ENCODE measurements around the gene GBA2.

Gene GBA2

DNA sequence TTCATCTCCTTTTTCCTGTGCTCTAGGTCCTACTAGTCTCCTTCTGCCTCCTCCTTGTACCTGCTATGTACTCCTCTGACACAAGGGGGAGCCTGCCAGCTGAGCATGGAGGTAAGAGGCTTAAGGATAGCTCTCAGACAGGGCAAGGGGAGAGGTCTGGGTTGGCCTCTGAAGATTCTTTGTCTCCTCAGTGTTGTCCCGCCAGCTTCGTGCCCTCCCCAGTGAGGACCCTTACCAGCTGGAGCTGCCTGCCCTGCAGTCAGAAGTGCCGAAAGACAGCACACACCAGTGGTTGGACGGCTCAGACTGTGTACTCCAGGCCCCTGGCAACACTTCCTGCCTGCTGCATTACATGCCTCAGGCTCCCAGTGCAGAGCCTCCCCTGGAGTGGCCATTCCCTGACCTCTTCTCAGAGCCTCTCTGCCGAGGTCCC lies 12.8 kb downstream of the GBA2 start:
- Histone ChIP-seq H3K27me3 (ENCODE audit: insufficient read depth, low read length) (no peaks in the 10 kb centered on the region), H3K9me3 (ENCODE audit: insufficient read depth, low read depth, low read length) (no peaks in the 10 kb centered on the region), H3K9ac (ENCODE audit: low read depth, low read length) (no peak overlapping the region), H3K27ac (ENCODE audit: low read length) (peak overlapping the region; percentile 64), H3K4me1 (ENCODE audit: insufficient read depth, low read length) (peaks cover 3% of the 10 kb centered on the region; the same call in 1 of the 2 replicates), H3K36me3 (ENCODE audit: insufficient read depth, low read depth, low read length) (peaks cover 71% of the 10 kb centered on the region), H3K4me3 (ENCODE audit: low read length) (no peak overlapping the region)

GRCh38 chr9:35734096-35734495 lies 14.9 kb downstream of the GBA2 start:
- Histone ChIP-seq H3K27ac (ENCODE audit: low read length) (no peak overlapping the region), H3K4me1 (ENCODE audit: insufficient read depth, low read length) (peaks cover 22% of the 10 kb centered on the region), H3K36me3 (ENCODE audit: insufficient read depth, low read depth, low read length) (peaks cover 51% of the 10 kb centered on the region), H3K9ac (ENCODE audit: low read depth, low read length) (no peak overlapping the region), H3K4me3 (ENCODE audit: low read length) (no peak overlapping the region), H3K27me3 (ENCODE audit: insufficient read depth, low read length) (no peaks in the 10 kb centered on the region), H3K9me3 (ENCODE audit: insufficient read depth, low read depth, low read length) (no peaks in the 10 kb centered on the region)

DNA sequence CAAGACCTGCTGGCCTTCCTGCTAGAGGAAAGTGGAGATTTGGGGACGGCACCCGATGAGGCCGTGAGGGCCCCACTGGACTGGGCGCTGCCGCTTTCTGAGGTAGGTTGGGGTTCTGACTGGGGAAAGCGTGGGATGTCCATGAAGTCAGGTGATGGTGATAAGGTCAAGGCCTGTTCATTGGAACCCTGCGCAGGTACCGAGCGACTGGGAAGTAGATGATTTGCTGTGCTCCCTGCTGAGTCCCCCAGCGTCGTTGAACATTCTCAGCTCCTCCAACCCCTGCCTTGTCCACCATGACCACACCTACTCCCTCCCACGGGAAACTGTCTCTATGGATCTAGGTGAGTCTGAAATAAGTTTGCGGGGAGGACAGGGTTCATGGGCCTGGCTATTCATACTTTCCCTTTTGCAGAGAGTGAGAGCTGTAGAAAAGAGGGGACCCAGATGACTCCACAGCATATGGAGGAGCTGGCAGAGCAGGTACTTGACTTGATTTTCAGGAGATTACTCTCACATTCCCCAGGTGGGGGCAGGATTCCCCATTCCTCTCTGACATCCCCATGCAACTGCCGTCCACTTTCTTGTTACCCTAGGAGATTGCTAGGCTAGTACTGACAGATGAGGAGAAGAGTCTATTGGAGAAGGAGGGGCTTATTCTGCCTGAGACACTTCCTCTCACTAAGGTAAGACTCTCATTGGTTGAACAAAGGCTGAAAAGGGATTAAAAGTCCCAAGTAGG lies 16.1 kb downstream of the GBA2 start:
- Histone ChIP-seq H3K27ac (ENCODE audit: low read length) (peak overlapping the region; percentile 9), H3K36me3 (ENCODE audit: insufficient read depth, low read depth, low read length) (peaks cover 40% of the 10 kb centered on the region), H3K9me3 (ENCODE audit: insufficient read depth, low read depth, low read length) (no peaks in the 10 kb centered on the region), H3K4me1 (ENCODE audit: insufficient read depth, low read length) (peaks cover 32% of the 10 kb centered on the region), H3K27me3 (ENCODE audit: insufficient read depth, low read length) (no peaks in the 10 kb centered on the region), H3K9ac (ENCODE audit: low read depth, low read length) (peak overlapping the region; percentile 81), H3K4me3 (ENCODE audit: low read length) (peak overlapping the region; percentile 89)

- Histone ChIP-seq H3K36me3 (ENCODE audit: insufficient read depth, low read depth, low read length) (peaks cover 33% of the 10 kb centered on the region), H3K27ac (ENCODE audit: low read length) (peak within 1 kb of the TSS; percentile 9)
These were observed 16.7 kb downstream of the GBA2 start, which contains the start of the genes CREB3 and TLN1 for GRCh38 chr9:35732185-35732799. TSS of gene CREB3 (plus strand) at chr9:35732666. CDS start at chr9:35732773, 107 bp downstream. TSS of gene TLN1 (minus strand) at chr9:35732195. CDS start at chr9:35725694, 6,501 bp downstream.

DNA sequence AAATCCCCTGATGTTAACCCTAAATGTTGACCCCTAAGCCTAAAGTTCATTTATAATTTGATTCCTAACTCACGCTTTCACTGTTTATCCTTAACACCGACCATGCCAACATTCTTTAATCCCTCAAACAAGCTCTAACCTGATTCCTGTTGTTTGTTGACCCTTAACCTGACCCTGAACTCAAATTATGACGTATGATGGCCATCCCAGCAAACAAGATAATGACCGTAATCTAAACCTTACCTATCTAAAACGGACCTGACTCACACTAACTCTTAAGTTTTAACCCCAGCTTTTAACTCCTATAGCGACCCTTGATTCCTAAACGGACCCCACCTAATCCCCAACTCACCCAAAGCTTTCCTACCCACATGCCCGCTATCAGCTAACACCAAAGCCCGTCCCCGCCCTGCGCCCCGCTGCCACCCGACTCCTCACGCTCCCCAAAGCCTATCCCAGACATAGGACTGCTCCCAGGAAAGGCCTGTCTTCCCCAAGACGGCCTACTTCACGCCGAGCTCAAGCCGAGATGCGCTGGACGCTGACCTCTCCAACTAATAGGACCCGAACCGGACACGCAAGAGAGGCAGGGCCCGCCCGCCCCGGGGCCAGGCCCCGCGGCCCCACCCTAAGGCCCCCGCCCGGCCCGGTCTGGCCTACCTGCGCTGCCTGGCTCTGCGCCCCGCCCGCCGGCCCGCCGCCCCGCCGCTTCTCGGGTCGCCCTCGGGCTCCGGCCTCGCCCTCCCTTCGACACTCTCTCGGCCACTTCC lies 17.4 kb downstream of the GBA2 start:
- Histone ChIP-seq H3K9me3 (ENCODE audit: insufficient read depth, low read depth, low read length) (no peaks in the 10 kb centered on the region), H3K27me3 (ENCODE audit: insufficient read depth, low read length) (no peaks in the 10 kb centered on the region), H3K27ac (ENCODE audit: low read length) (no peak overlapping the region), H3K9ac (ENCODE audit: low read depth, low read length) (peak overlapping the region; percentile 81), H3K4me3 (ENCODE audit: low read length) (peak overlapping the region; percentile 89), H3K36me3 (ENCODE audit: insufficient read depth, low read depth, low read length) (peaks cover 26% of the 10 kb centered on the region), H3K4me1 (ENCODE audit: insufficient read depth, low read length) (peaks cover 44% of the 10 kb centered on the region)

More at GRCh38 chr9:35732185-35732799, 16.7 kb downstream of the GBA2 start, which contains the start of the genes CREB3 and TLN1:
- Histone ChIP-seq H3K4me3 (ENCODE audit: low read length) (peak within 1 kb of the TSS; percentile 89), H3K4me1 (ENCODE audit: insufficient read depth, low read length) (peaks cover 37% of the 10 kb centered on the region), H3K27me3 (ENCODE audit: insufficient read depth, low read length) (no peaks in the 10 kb centered on the region), H3K9ac (ENCODE audit: low read depth, low read length) (peak within 1 kb of the TSS; percentile 81), H3K9me3 (ENCODE audit: insufficient read depth, low read depth, low read length) (no peaks in the 10 kb centered on the region)

- Histone ChIP-seq H3K36me3 (ENCODE audit: insufficient read depth, low read depth, low read length) (peaks cover 16% of the 10 kb centered on the region), H3K4me3 (ENCODE audit: low read length) (peak overlapping the region; percentile 89), H3K27ac (ENCODE audit: low read length) (no peak overlapping the region), H3K4me1 (ENCODE audit: insufficient read depth, low read length) (peaks cover 47% of the 10 kb centered on the region), H3K27me3 (ENCODE audit: insufficient read depth, low read length) (no peaks in the 10 kb centered on the region), H3K9me3 (ENCODE audit: insufficient read depth, low read depth, low read length) (no peaks in the 10 kb centered on the region), H3K9ac (ENCODE audit: low read depth, low read length) (no peak overlapping the region; the same call in 1 of the 2 replicates)
These were observed 18.6 kb downstream of the GBA2 start for GRCh38 chr9:35730486-35730854.

DNA sequence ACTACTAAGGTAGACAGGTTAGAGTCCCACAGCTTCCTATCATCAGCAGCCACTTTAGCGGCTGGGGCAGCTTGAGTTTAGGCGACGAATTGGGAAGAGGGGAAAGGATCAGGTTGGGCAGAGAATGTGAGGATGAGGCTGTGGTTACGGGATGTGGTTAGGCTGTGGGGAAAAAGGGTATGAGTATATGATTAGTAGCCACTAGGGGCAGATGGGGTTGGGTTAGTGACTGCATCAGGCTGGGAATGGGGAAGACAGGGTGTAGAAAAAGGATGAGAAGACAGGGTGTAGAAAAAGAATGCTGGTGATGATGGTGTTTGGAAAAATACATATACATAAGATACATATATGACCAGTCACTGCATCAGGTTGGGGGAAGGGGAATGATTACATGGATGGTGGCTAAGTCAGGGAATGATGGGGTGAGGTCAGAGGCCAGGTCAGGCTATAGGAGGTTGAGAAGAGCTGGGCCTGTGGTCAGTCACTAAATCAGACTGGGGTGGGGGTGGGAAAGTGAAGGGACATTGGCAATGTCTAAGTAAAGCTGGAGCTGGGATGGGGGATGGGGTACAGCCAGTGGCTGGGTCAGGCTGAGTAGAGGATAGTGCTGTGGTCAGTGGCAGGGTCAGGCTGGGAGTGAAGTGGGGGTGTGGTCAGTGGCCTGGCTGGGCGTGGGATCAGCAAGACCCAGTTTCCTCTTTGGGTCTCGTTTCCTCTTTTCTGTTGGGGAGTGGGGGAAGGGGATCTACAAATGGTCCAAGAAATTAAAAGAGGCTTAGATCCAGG lies 19.1 kb downstream of the GBA2 start:
- peaks cover 16% of the 10 kb centered on the region for H3K36me3 ChIP-seq (ENCODE audit: insufficient read depth, low read depth, low read length)
- no peaks in the 10 kb centered on the region for H3K9me3 ChIP-seq (ENCODE audit: insufficient read depth, low read depth, low read length)
- peaks cover 47% of the 10 kb centered on the region for H3K4me1 ChIP-seq (ENCODE audit: insufficient read depth, low read length)
- H3K27ac ChIP-seq (ENCODE audit: low read length): peak overlapping the region; percentile 49
- H3K27me3 ChIP-seq (ENCODE audit: insufficient read depth, low read length): no peaks in the 10 kb centered on the region
- peak overlapping the region; percentile 77; the same call in 1 of the 2 replicates for H3K9ac ChIP-seq (ENCODE audit: low read depth, low read length)
- peak overlapping the region; percentile 89 for H3K4me3 ChIP-seq (ENCODE audit: low read length)

GRCh38 chr9:35729101-35729500 lies 19.9 kb downstream of the GBA2 start:
- Histone ChIP-seq H3K4me3 (ENCODE audit: low read length) (peak overlapping the region; percentile 89; the same call in 1 of the 2 replicates), H3K9me3 (ENCODE audit: insufficient read depth, low read depth, low read length) (no peaks in the 10 kb centered on the region), H3K27ac (ENCODE audit: low read length) (peak overlapping the region; percentile 49), H3K4me1 (ENCODE audit: insufficient read depth, low read length) (peaks cover 47% of the 10 kb centered on the region), H3K9ac (ENCODE audit: low read depth, low read length) (peak overlapping the region; percentile 77; the same call in 1 of the 2 replicates), H3K36me3 (ENCODE audit: insufficient read depth, low read depth, low read length) (peaks cover 16% of the 10 kb centered on the region), H3K27me3 (ENCODE audit: insufficient read depth, low read length) (no peaks in the 10 kb centered on the region)

DNA sequence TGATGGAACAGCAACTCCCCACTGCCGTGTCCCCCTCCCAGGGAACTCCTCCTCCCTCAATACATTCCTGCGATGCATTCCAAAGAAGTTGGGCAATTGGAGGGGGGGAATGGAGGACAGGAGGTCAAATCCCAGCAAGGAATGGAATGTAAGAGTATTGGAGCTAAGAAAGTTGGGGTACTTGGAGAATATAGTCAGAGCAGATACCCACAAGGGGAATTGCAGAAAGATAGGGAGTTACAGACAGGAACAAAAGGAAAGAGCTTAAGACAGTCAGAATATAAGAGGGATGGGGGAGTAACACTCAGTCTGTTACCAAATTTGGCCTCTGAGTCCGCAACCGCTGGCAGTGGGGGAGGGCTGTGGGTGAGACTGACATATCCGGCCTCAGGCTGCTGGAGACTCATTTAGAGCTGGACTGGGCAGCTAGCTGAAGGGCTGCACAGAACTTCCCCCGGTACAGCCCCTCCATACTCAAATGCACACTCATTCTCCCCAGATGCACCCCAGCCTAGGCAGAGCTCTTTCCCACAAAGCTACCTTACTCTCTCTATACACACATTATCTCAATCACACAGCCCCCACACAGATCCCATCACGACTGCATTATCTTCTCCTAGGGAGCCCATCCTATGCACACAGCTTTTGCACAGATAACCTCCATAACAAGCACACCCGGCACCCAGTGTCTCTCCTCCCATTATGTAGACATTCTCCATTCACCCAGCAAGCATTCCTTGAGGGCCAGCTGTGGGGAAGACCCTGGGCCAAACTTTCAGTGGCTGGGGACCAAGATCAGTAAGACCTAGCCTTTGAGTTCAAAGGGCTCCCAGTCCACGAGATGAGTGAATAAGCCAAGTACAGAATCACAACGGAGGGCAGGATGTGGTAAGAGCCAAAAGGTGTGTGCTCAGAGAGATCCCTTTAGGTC lies 20.7 kb downstream of the GBA2 start:
- H3K27ac ChIP-seq (ENCODE audit: low read length): peak overlapping the region; percentile 49
- peak overlapping the region; percentile 55 for H3K4me3 ChIP-seq (ENCODE audit: low read length)
- no peaks in the 10 kb centered on the region for H3K9me3 ChIP-seq (ENCODE audit: insufficient read depth, low read depth, low read length)
- H3K4me1 ChIP-seq (ENCODE audit: insufficient read depth, low read length): peaks cover 44% of the 10 kb centered on the region
- H3K36me3 ChIP-seq (ENCODE audit: insufficient read depth, low read depth, low read length): peaks cover 23% of the 10 kb centered on the region
- H3K9ac ChIP-seq (ENCODE audit: low read depth, low read length): peak overlapping the region; percentile 77; the same call in 1 of the 2 replicates
- no peaks in the 10 kb centered on the region for H3K27me3 ChIP-seq (ENCODE audit: insufficient read depth, low read length)

DNA sequence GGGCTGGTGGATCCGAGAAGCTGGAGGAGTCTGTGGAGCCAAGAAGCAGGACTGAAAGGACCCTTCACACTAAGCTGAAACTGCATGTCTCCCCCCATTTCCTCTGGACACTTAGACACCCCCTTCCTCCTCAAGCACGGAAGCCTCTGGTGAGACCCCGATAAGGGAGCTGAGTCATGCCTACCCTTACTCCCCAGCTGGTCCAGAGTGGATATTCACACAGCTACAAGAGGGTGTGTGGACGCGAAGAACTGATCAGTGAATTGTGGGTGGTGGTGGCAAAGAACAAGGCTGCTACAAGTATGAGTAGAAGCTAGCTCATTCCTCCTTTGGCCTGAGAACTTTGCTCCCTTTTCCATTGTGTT lies 21.4 kb downstream of the GBA2 start:
- Histone ChIP-seq H3K27ac (ENCODE audit: low read length) (peak overlapping the region; percentile 49), H3K9ac (ENCODE audit: low read depth, low read length) (peak overlapping the region; percentile 77; the same call in 1 of the 2 replicates), H3K4me1 (ENCODE audit: insufficient read depth, low read length) (peaks cover 44% of the 10 kb centered on the region), H3K27me3 (ENCODE audit: insufficient read depth, low read length) (no peaks in the 10 kb centered on the region), H3K9me3 (ENCODE audit: insufficient read depth, low read depth, low read length) (no peaks in the 10 kb centered on the region), H3K4me3 (ENCODE audit: low read length) (peak overlapping the region; percentile 55), H3K36me3 (ENCODE audit: insufficient read depth, low read depth, low read length) (peaks cover 29% of the 10 kb centered on the region)

Data from iPS-20b (cell line).